Activated T-helper 1 cell treated with anti-CD3 and anti-CD28 coated beads, Interleukin-12 subunit alpha, Interleukin-12 subunit beta, Interleukin-2, Interleukin-4 antibody, amounts not matched to agents 30 ng/mL and 10 ng/mL and 1 ng/mL, durations not matched to agents 14 hours and 24 hours and 36 hours (primary cell): ENCODE results near the gene PHAF1. TPM values are rescaled to one million over a fixed set of nuclear protein-coding genes. Genes with fewer than 3 reads are reported as not detected.
A peak's percentile ranks its signal among the peaks of the same experiment; 100 is the strongest.

Source experiments
- DNase-seq: peaks from one replicate; pipeline ENCODE4 v3.0.0; 2021; ENCODE audit warnings: low spot score
- H3K27ac Mint-ChIP-seq: one replicate; pipeline ENCODE4 v1.8.0; 2021; ENCODE audit warnings: mild to moderate bottlenecking, mixed read lengths
- H3K27me3 Mint-ChIP-seq: one replicate; pipeline ENCODE4 v1.8.0; 2022; ENCODE audit warnings: mild to moderate bottlenecking, moderate library complexity, mixed read lengths; ENCODE audit not compliant: insufficient read depth
- H3K36me3 Mint-ChIP-seq: one replicate; pipeline ENCODE4 v1.8.0; 2021; ENCODE audit warnings: low read depth, mixed read lengths
- H3K4me1 Mint-ChIP-seq: one replicate; pipeline ENCODE4 v1.8.0; 2021; ENCODE audit warnings: low read depth, mixed read lengths
- H3K4me3 Mint-ChIP-seq: one replicate; pipeline ENCODE4 v1.8.0; 2021; ENCODE audit warnings: mild to moderate bottlenecking, moderate library complexity, mixed read lengths
- H3K9me3 Mint-ChIP-seq: one replicate; pipeline ENCODE4 v1.8.0; 2021; ENCODE audit warnings: mixed read lengths
- intact Hi-C: fragments of 100-400 bp; cut with micrococcal nuclease; formaldehyde crosslinking; loops from one replicate; pipeline ENCODE4 v1.15.1; 2024
- total RNA-seq: library from RNA; stranded (reverse); gene quantifications from 2 replicates; pipeline ENCODE4 v1.2.3, GENCODE V29; 2022

The PHAF1 gene
- total RNA-seq, 1 donor from 2014 or later, result 20.6 TPM

- H3K9me3 Mint-ChIP-seq, result no peaks in the 10 kb centered on the region
- H3K36me3 Mint-ChIP-seq, result peaks cover 23% of the 10 kb centered on the region
- H3K4me3 Mint-ChIP-seq, result peak overlapping the region; percentile 93
- H3K27ac Mint-ChIP-seq, result peak overlapping the region; percentile 95
- no peaks in the 10 kb centered on the region for H3K27me3 Mint-ChIP-seq
- intact Hi-C loops, result loop anchor here (1.0 kb wide), 2 partner anchors 9 to 14 kb away; partner anchors contain the start of gene MATCAP1
- DNase-seq, result peak; percentile 71
- peaks cover 76% of the 10 kb centered on the region for H3K4me1 Mint-ChIP-seq
Observed at GRCh38 chr16:67173808-67174705, 64.3 kb downstream of the PHAF1 start.

GRCh38 chr16:67174706-67175231 is 65.0 kb downstream of the PHAF1 start:
- Mint-ChIP-seq H3K9me3 (no peaks in the 10 kb centered on the region), H3K27ac (no peak overlapping the region), H3K4me1 (peaks cover 79% of the 10 kb centered on the region), H3K36me3 (peaks cover 23% of the 10 kb centered on the region), H3K27me3 (no peaks in the 10 kb centered on the region), H3K4me3 (peak overlapping the region; percentile 93)
- no peak for DNase-seq
- intact Hi-C loops, result loop anchor here (1.0 kb wide), 2 partner anchors 9 to 14 kb away; partner anchors contain the start of gene MATCAP1

GRCh38 chr16:67176662-67177061 is 66.9 kb downstream of the PHAF1 start:
- DNase-seq, result no peak
- Mint-ChIP-seq H3K9me3 (no peaks in the 10 kb centered on the region), H3K27ac (peak overlapping the region; percentile 23), H3K4me1 (peaks cover 65% of the 10 kb centered on the region), H3K27me3 (no peaks in the 10 kb centered on the region), H3K4me3 (peak overlapping the region; percentile 49), H3K36me3 (peaks cover 22% of the 10 kb centered on the region)
- intact Hi-C loops, result no loop called here

- intact Hi-C loops, result loop anchor here (1.0 kb wide), 1 partner anchor 8 kb away; the partner anchor contains the start of gene NOL3
- DNase-seq, result peak; percentile 54
- Mint-ChIP-seq H3K9me3 (no peaks in the 10 kb centered on the region), H3K27me3 (no peaks in the 10 kb centered on the region), H3K4me1 (peaks cover 51% of the 10 kb centered on the region), H3K36me3 (peaks cover 19% of the 10 kb centered on the region), H3K4me3 (peak overlapping the region; percentile 62), H3K27ac (no peak overlapping the region)
Observed at GRCh38 chr16:67177743-67178699, 68.3 kb downstream of the PHAF1 start.

- Mint-ChIP-seq H3K27ac (no peak overlapping the region), H3K4me1 (peaks cover 41% of the 10 kb centered on the region), H3K9me3 (no peaks in the 10 kb centered on the region), H3K4me3 (peak overlapping the region; percentile 29), H3K36me3 (peaks cover 13% of the 10 kb centered on the region), H3K27me3 (peaks cover 1% of the 10 kb centered on the region)
- intact Hi-C loops, result no loop called here
- DNase-seq, result no peak
Observed at GRCh38 chr16:67179421-67180080, 69.8 kb downstream of the PHAF1 start.

GRCh38 chr16:67180166-67180565 is 70.4 kb downstream of the PHAF1 start:
- H3K27ac Mint-ChIP-seq, result no peak overlapping the region

GRCh38 chr16:67181346-67181745 is 71.6 kb downstream of the PHAF1 start:
- intact Hi-C loops, result no loop called here
- no peak overlapping the region for H3K4me3 Mint-ChIP-seq
- H3K4me1 Mint-ChIP-seq, result peaks cover 38% of the 10 kb centered on the region
- DNase-seq, result no peak
- H3K27me3 Mint-ChIP-seq, result peaks cover 8% of the 10 kb centered on the region
- H3K27ac Mint-ChIP-seq, result no peak overlapping the region
- H3K9me3 Mint-ChIP-seq, result no peaks in the 10 kb centered on the region
- peaks cover 6% of the 10 kb centered on the region for H3K36me3 Mint-ChIP-seq

More at GRCh38 chr16:67180166-67180565, 70.4 kb downstream of the PHAF1 start:
- DNase-seq, result no peak
- intact Hi-C loops, result no loop called here
- Mint-ChIP-seq H3K9me3 (no peaks in the 10 kb centered on the region), H3K27me3 (peaks cover 3% of the 10 kb centered on the region), H3K4me1 (peaks cover 42% of the 10 kb centered on the region), H3K4me3 (no peak overlapping the region), H3K36me3 (peaks cover 13% of the 10 kb centered on the region)

- H3K27me3 Mint-ChIP-seq, result peaks cover 8% of the 10 kb centered on the region
- intact Hi-C loops, result loop anchor here (2.0 kb wide), 1 partner anchor 65 kb away; the partner anchor contains the start of gene FHOD1
Observed at GRCh38 chr16:67182288-67182687, 72.5 kb downstream of the PHAF1 start.

GRCh38 chr16:67183284-67183626 is 73.5 kb downstream of the PHAF1 start:
- Mint-ChIP-seq H3K4me3 (no peak overlapping the region), H3K9me3 (no peaks in the 10 kb centered on the region), H3K27me3 (peaks cover 8% of the 10 kb centered on the region), H3K4me1 (peaks cover 24% of the 10 kb centered on the region), H3K36me3 (no peaks in the 10 kb centered on the region), H3K27ac (no peak overlapping the region)
- DNase-seq, result no peak
- intact Hi-C loops, result loop anchor here (1.0 to 2.0 kb wide), 8 partner anchors 9 to 229 kb away; partner anchors contain the start of genes E2F4, FBXL8, FHOD1 and NOL3

More at GRCh38 chr16:67182288-67182687, 72.5 kb downstream of the PHAF1 start:
- H3K9me3 Mint-ChIP-seq, result no peaks in the 10 kb centered on the region
- no peak overlapping the region for H3K27ac Mint-ChIP-seq
- H3K36me3 Mint-ChIP-seq, result peaks cover 3% of the 10 kb centered on the region
- peaks cover 29% of the 10 kb centered on the region for H3K4me1 Mint-ChIP-seq
- H3K4me3 Mint-ChIP-seq, result no peak overlapping the region
- DNase-seq, result no peak

GRCh38 chr16:67183627-67184452 is 74.1 kb downstream of the PHAF1 start, which contains the start of gene MATCAP1:
MATCAP1 (minus strand) TSS chr16:67183963; CDS start chr16:67180610, 3,353 bp downstream.
- Mint-ChIP-seq H3K27me3 (peaks cover 8% of the 10 kb centered on the region), H3K4me1 (peaks cover 20% of the 10 kb centered on the region), H3K9me3 (no peaks in the 10 kb centered on the region), H3K36me3 (no peaks in the 10 kb centered on the region), H3K4me3 (peak within 1 kb of the TSS; percentile 62), H3K27ac (no peak within 1 kb of the TSS)
- DNase-seq, result peak; percentile 94
- intact Hi-C loops, result loop anchor here (1.0 to 2.0 kb wide), 10 partner anchors 8 to 237 kb away; partner anchors contain the start of genes E2F4, FBXL8, FHOD1 and NOL3

GRCh38 chr16:67184453-67184994 is 74.8 kb downstream of the PHAF1 start:
- no peak overlapping the region for H3K27ac Mint-ChIP-seq
- H3K4me1 Mint-ChIP-seq, result peaks cover 13% of the 10 kb centered on the region
- peaks cover 8% of the 10 kb centered on the region for H3K27me3 Mint-ChIP-seq
- DNase-seq, result no peak
- no peaks in the 10 kb centered on the region for H3K36me3 Mint-ChIP-seq
- peak overlapping the region; percentile 62 for H3K4me3 Mint-ChIP-seq
- H3K9me3 Mint-ChIP-seq, result no peaks in the 10 kb centered on the region
- intact Hi-C loops, result loop anchor here (2.0 kb wide), 2 partner anchors 76 to 238 kb away; partner anchors contain the start of gene PHAF1
